ENCODE data around the gene YPEL2. TPM values are rescaled to one million over a fixed set of nuclear protein-coding genes. Genes with fewer than 3 reads are reported as not detected.

YPEL2 gene
- total and polyA plus RNA-seq, 2 donors (not counting 3 experiments of a cell fraction or from before 2014, with no cell fraction given), result 36.5 to 66.8 TPM

DNA sequence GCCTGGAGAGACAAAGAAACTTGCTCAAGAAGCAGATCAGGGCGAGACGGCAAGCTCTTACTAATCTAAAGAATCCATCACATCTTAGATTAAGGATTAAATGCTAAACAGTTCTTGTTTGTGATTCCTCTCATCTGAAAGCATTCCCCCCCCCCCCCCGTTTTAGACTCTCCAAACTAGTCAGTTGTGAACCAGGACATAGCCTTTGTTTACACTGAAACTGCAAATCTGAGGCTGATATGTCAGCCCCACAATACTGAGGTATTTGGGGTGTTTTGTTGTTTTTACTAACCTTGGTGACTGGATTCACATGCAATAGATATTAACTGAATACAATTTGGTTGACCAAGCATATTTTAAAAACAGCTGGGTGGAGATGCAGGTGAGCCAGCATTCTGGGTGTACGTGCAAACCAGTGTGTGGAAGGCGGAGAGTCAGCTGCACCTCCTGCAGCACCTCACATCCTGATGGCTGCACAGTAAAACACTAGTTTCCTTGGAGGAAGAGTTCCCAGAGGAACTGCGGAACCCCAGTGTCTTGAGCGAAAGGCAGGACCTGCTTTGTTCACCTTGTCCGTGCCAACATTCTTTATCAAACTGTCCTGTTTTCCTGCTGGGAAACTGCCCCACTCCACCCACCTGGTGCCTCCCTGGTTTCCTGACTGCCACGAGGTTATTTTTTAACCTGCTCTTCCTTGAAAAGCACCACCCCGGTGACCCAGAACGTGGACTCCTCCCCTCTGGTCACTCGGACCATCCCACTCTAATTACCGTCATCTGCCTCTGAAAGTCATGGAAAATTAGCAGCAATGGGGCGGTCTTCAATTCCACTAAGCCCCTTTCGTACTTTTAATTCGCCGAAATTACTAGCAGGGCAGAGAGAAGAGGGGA is 1.2 kb upstream of the YPEL2 start:
- H3K9me1 ChIP-seq (replicated peaks; ENCODE audit: control insufficient read depth, extremely low read depth, insufficient read depth, low read length), result no peaks in the 10 kb centered on the region
- H3K36me3 ChIP-seq (ENCODE audit: control insufficient read depth in 2 of 2, extremely low read depth in 1 of 2, insufficient read depth in 2 of 2, low read length in 2 of 2), result no peaks in the 10 kb centered on the region
- dilution Hi-C loops (cut with MboI; ENCODE audit: extremely low pct_ligation_motif_present, low sequenced_read_pairs), result loop anchor here (25.0 kb wide), 1 partner anchor 107 kb away; no protein-coding TSS in a partner anchor
- peak overlapping the region; percentile 69 for H3K27ac ChIP-seq (ENCODE audit: insufficient read depth, low read depth, low read length)
- H3K79me2 ChIP-seq (ENCODE audit: control insufficient read depth, insufficient read depth, low read length), result peaks cover 29% of the 10 kb centered on the region
- H4K20me1 ChIP-seq (replicated peaks; ENCODE audit: control insufficient read depth, extremely low read depth, insufficient read depth, low read length), result no peaks in the 10 kb centered on the region
- no peaks in the 10 kb centered on the region for H3K27me3 ChIP-seq (ENCODE audit: control insufficient read depth in 2 of 2, insufficient read depth in 2 of 2, low read length in 2 of 2)
- TSS peak; percentile 21 for BruUV-seq (replicated peaks)
- no peak overlapping the region for H3K4me3 ChIP-seq (replicated peaks in 1 of 3; ENCODE audit: insufficient read depth in 1 of 3, low read depth in 1 of 3, low read length in 3 of 3)
- peak overlapping the region; percentile 52 for H3K9ac ChIP-seq (replicated peaks; ENCODE audit: extremely low read depth, insufficient read depth, low read length)
- ChIA-PET CTCF (interaction anchor here (0.6 to 4.5 kb wide), 40 partner anchors 9 to 619 kb away, joined by 3 to 147 read pairs (median 5); partner anchors contain the start of genes CLTC and DHX40), POLR2A (interaction anchor here (0.5 to 1.9 kb wide), 7 partner anchors 9 to 289 kb away, joined by 3 to 9 read pairs (median 4); partner anchors contain the start of gene CLTC)
- TF ChIP-seq FOS (IDR thresholded peaks at IDR 0.05; ENCODE audit: borderline replicate concordance, insufficient read depth, low read length) (no peak), CTCF (IDR thresholded peaks at IDR 0.05; ENCODE audit: extremely low read depth in 1 of 2, insufficient read depth in 1 of 2, low read depth in 1 of 2, low read length in 2 of 2) (no peak), JUN (IDR thresholded peaks at IDR 0.05; ENCODE audit: borderline replicate concordance, insufficient read depth, insufficient read length, low read depth) (no peak), EZH2 (IDR thresholded peaks at IDR 0.05; ENCODE audit: borderline replicate concordance, low read depth, low read length, severe bottlenecking) (no peak), POLR2AphosphoS5 (IDR thresholded peaks at IDR 0.05; ENCODE audit: insufficient read depth, low read depth, low read length) (no peak), GATA2 (IDR thresholded peaks at IDR 0.05; ENCODE audit: insufficient read depth, insufficient read length, low read depth, low read length) (no peak), MAX (IDR thresholded peaks at IDR 0.05; ENCODE audit: insufficient read depth, insufficient read length) (no peak), MYC (IDR thresholded peaks at IDR 0.05; ENCODE audit: low read depth, low read length) (no peak), POLR2A (IDR thresholded peaks at IDR 0.05; ENCODE audit: low read depth, low read length) (no peak)
- no peaks in the 10 kb centered on the region for H3K9me3 ChIP-seq (replicated peaks; ENCODE audit: control insufficient read depth, insufficient read depth, low read length)
- H2AFZ ChIP-seq (ENCODE audit: low read depth, low read length), result peak overlapping the region; percentile 3
- DNase-seq (ENCODE audit: low read depth, low spot score) (peak; percentile 92), FAIRE-seq (peak; percentile 80)
- peaks cover 53% of the 10 kb centered on the region for H3K4me1 ChIP-seq (ENCODE audit: control insufficient read depth, extremely low read depth, insufficient read depth, low read length)
- H3K4me2 ChIP-seq (ENCODE audit: insufficient read depth, low read length), result peak overlapping the region; percentile 35
- intact Hi-C loops (cut with micrococcal nuclease), result loop anchor here (1.0 to 5.0 kb wide), 2 partner anchors 48 to 377 kb away; partner anchors contain the start of genes PTRH2 and VMP1
